ENCODE data around the gene RYR2. TPM values are rescaled to one million over a fixed set of nuclear protein-coding genes. Genes with fewer than 3 reads are reported as not detected.

RYR2 gene
- total and polyA plus RNA-seq, 5 experiments from 2014 or later: not detected

GRCh38 chr1:237440346-237440745 is 398.4 kb downstream of the RYR2 start:
- Mint-ChIP-seq H3K9me3 (peaks cover 0 to 9% (median 0%) of the 10 kb centered on the region in 9 donors), H3K4me1 (peaks cover 0 to 2% (median under 1%) of the 10 kb centered on the region in 4 donors), H3K4me3 (no peak overlapping the region), H3K27ac (no peak overlapping the region), H3K36me3 (no peaks in the 10 kb centered on the region), H3K27me3 (peaks cover 0 to 4% (median 0%) of the 10 kb centered on the region in 5 donors)
- no peak for ATAC-seq
- POLR2A ChIA-PET: no interaction called here
- DNase-seq: no peak

- DNase-seq (no peak), ATAC-seq (no peak)
- no peak overlapping the region for H3K4me3 Mint-ChIP-seq
- H3K9me3 Mint-ChIP-seq: peaks cover 0 to 21% (median 0%) of the 10 kb centered on the region in 9 donors
- H3K36me3 Mint-ChIP-seq: no peaks in the 10 kb centered on the region
- no peak overlapping the region for H3K27ac Mint-ChIP-seq
- H3K4me1 Mint-ChIP-seq: peaks cover 0 to 2% (median under 1%) of the 10 kb centered on the region in 4 donors
- H3K27me3 Mint-ChIP-seq: peaks cover 0 to 1% (median 0%) of the 10 kb centered on the region in 5 donors
- POLR2A ChIA-PET: no interaction called here
Observed at GRCh38 chr1:237444120-237444790, 402.3 kb downstream of the RYR2 start.

- H3K4me1 Mint-ChIP-seq: peaks cover 0 to 2% (median under 1%) of the 10 kb centered on the region in 4 donors
- no peak overlapping the region for H3K4me3 Mint-ChIP-seq
- no peak for DNase-seq
- H3K27ac Mint-ChIP-seq: no peak overlapping the region
- peaks cover 0 to 4% (median 1%) of the 10 kb centered on the region in 5 donors for H3K27me3 Mint-ChIP-seq
- no peaks in the 10 kb centered on the region for H3K36me3 Mint-ChIP-seq
- peaks cover 0 to 27% (median 2%) of the 10 kb centered on the region in 9 donors for H3K9me3 Mint-ChIP-seq
- no peak for ATAC-seq
- POLR2A ChIA-PET: no interaction called here
Observed at GRCh38 chr1:237448042-237448441, 406.1 kb downstream of the RYR2 start.

GRCh38 chr1:237457573-237457972 is 415.6 kb downstream of the RYR2 start:
- H3K4me1 Mint-ChIP-seq: no peaks in the 10 kb centered on the region
- DNase-seq (no peak), ATAC-seq (no peak)
- peaks cover 0 to 4% (median 0%) of the 10 kb centered on the region in 3 donors for H3K36me3 Mint-ChIP-seq
- peaks cover 0 to 10% (median 3%) of the 10 kb centered on the region in 9 donors for H3K9me3 Mint-ChIP-seq
- peaks cover 0 to 4% (median 0%) of the 10 kb centered on the region in 5 donors for H3K27me3 Mint-ChIP-seq
- no peak overlapping the region for H3K4me3 Mint-ChIP-seq
- no peak overlapping the region for H3K27ac Mint-ChIP-seq
- POLR2A ChIA-PET: no interaction called here

GRCh38 chr1:237467320-237467719 is 425.3 kb downstream of the RYR2 start:
- Mint-ChIP-seq H3K27me3 (peaks cover 0 to 1% (median 0%) of the 10 kb centered on the region in 5 donors), H3K36me3 (no peaks in the 10 kb centered on the region), H3K27ac (no peak overlapping the region), H3K9me3 (peaks cover 0 to 9% (median 0%) of the 10 kb centered on the region in 9 donors), H3K4me1 (no peaks in the 10 kb centered on the region), H3K4me3 (no peak overlapping the region)
- DNase-seq: no peak
- ATAC-seq: no peak
- POLR2A ChIA-PET: no interaction called here

GRCh38 chr1:237470712-237471338 is 428.8 kb downstream of the RYR2 start:
- Mint-ChIP-seq H3K4me1 (no peaks in the 10 kb centered on the region), H3K36me3 (no peaks in the 10 kb centered on the region), H3K4me3 (no peak overlapping the region), H3K9me3 (peaks cover 0 to 9% (median 0%) of the 10 kb centered on the region in 9 donors), H3K27ac (no peak overlapping the region), H3K27me3 (peaks cover 0 to 9% (median 2%) of the 10 kb centered on the region in 5 donors)
- ATAC-seq (no peak), DNase-seq (no peak)
- POLR2A ChIA-PET: no interaction called here

GRCh38 chr1:237471377-237471776 is 429.4 kb downstream of the RYR2 start:
- POLR2A ChIA-PET: no interaction called here
- Mint-ChIP-seq H3K9me3 (peaks cover 0 to 9% (median 0%) of the 10 kb centered on the region in 9 donors), H3K27ac (no peak overlapping the region), H3K27me3 (peaks cover 0 to 9% (median 2%) of the 10 kb centered on the region in 5 donors), H3K4me3 (no peak overlapping the region), H3K4me1 (no peaks in the 10 kb centered on the region), H3K36me3 (no peaks in the 10 kb centered on the region)
- no peak for ATAC-seq
- no peak for DNase-seq

- POLR2A ChIA-PET: no interaction called here
- Mint-ChIP-seq H3K4me3 (no peak overlapping the region), H3K9me3 (peaks cover 0 to 9% (median 0%) of the 10 kb centered on the region in 9 donors), H3K36me3 (no peaks in the 10 kb centered on the region), H3K4me1 (no peaks in the 10 kb centered on the region), H3K27ac (no peak overlapping the region), H3K27me3 (peaks cover 1 to 9% (median 2%) of the 10 kb centered on the region in 5 donors)
- no peak for ATAC-seq
- no peak for DNase-seq
Observed at GRCh38 chr1:237471956-237472355, 430.0 kb downstream of the RYR2 start.

- H3K4me3 Mint-ChIP-seq: no peak overlapping the region
- ATAC-seq (no peak), DNase-seq (no peak)
- H3K4me1 Mint-ChIP-seq: no peaks in the 10 kb centered on the region
- H3K27me3 Mint-ChIP-seq: peaks cover 1 to 9% (median 2%) of the 10 kb centered on the region in 5 donors
- no peaks in the 10 kb centered on the region for H3K36me3 Mint-ChIP-seq
- H3K27ac Mint-ChIP-seq: no peak overlapping the region
- POLR2A ChIA-PET: no interaction called here
- H3K9me3 Mint-ChIP-seq: peaks cover 0 to 9% (median 0%) of the 10 kb centered on the region in 9 donors
Observed at GRCh38 chr1:237473854-237474253, 431.9 kb downstream of the RYR2 start.

- no peak overlapping the region for H3K4me3 Mint-ChIP-seq
- H3K27me3 Mint-ChIP-seq: peaks cover 1 to 7% (median 2%) of the 10 kb centered on the region in 5 donors
- no peak for ATAC-seq
- peaks cover 0 to 14% (median 0%) of the 10 kb centered on the region in 9 donors for H3K9me3 Mint-ChIP-seq
- no peak overlapping the region for H3K27ac Mint-ChIP-seq
- H3K36me3 Mint-ChIP-seq: no peaks in the 10 kb centered on the region
- POLR2A ChIA-PET: no interaction called here
- DNase-seq: no peak
- no peaks in the 10 kb centered on the region for H3K4me1 Mint-ChIP-seq
Observed at GRCh38 chr1:237478082-237478481, 436.1 kb downstream of the RYR2 start.

- H3K9me3 Mint-ChIP-seq: peaks cover 0 to 19% (median 0%) of the 10 kb centered on the region in 9 donors
- DNase-seq (no peak), ATAC-seq (no peak)
- H3K4me1 Mint-ChIP-seq: no peaks in the 10 kb centered on the region
- H3K36me3 Mint-ChIP-seq: no peaks in the 10 kb centered on the region
- no peak overlapping the region for H3K27ac Mint-ChIP-seq
- peaks cover 0 to 3% (median 2%) of the 10 kb centered on the region in 5 donors for H3K27me3 Mint-ChIP-seq
- H3K4me3 Mint-ChIP-seq: no peak overlapping the region
- POLR2A ChIA-PET: no interaction called here
Observed at GRCh38 chr1:237478842-237479241, 436.9 kb downstream of the RYR2 start.

GRCh38 chr1:237482777-237483176 is 440.8 kb downstream of the RYR2 start:
- DNase-seq (no peak), ATAC-seq (no peak)
- Mint-ChIP-seq H3K9me3 (peaks cover 0 to 19% (median 0%) of the 10 kb centered on the region in 9 donors), H3K4me3 (no peak overlapping the region), H3K27ac (no peak overlapping the region), H3K36me3 (no peaks in the 10 kb centered on the region), H3K27me3 (peaks cover 0 to 5% (median 0%) of the 10 kb centered on the region in 5 donors), H3K4me1 (no peaks in the 10 kb centered on the region)
- POLR2A ChIA-PET: no interaction called here

GRCh38 chr1:237492359-237492758 is 450.4 kb downstream of the RYR2 start:
- DNase-seq (no peak), ATAC-seq (no peak)
- Mint-ChIP-seq H3K27ac (no peak overlapping the region), H3K36me3 (no peaks in the 10 kb centered on the region), H3K4me3 (no peak overlapping the region), H3K4me1 (no peaks in the 10 kb centered on the region), H3K27me3 (peaks cover 0 to 4% (median 1%) of the 10 kb centered on the region in 5 donors), H3K9me3 (peaks cover 0 to 3% (median 0%) of the 10 kb centered on the region in 9 donors)
- POLR2A ChIA-PET: no interaction called here

All from naive thymus-derived CD8-positive, alpha-beta T cell (primary cell).